Hematopoietic multipotent progenitor cell treated with erythropoietin and hydrocortisone succinate and interleukin-3 and kit ligand, for 17 days (in vitro differentiated cells): ENCODE measurements around the gene RNF223.

Experiments used
- DNase-seq: peaks from one replicate; pipeline ENCODE4 v3.0.0-alpha.2; 2015; ENCODE audit warnings: low spot score

RNF223 gene

GRCh38 chr1:1073743-1074587 lies at the start of gene RNF223:
TSS of gene RNF223 (minus strand) at chr1:1074306. CDS start at chr1:1072566, 1,740 bp downstream.
- DNase-seq = no peak

DNA sequence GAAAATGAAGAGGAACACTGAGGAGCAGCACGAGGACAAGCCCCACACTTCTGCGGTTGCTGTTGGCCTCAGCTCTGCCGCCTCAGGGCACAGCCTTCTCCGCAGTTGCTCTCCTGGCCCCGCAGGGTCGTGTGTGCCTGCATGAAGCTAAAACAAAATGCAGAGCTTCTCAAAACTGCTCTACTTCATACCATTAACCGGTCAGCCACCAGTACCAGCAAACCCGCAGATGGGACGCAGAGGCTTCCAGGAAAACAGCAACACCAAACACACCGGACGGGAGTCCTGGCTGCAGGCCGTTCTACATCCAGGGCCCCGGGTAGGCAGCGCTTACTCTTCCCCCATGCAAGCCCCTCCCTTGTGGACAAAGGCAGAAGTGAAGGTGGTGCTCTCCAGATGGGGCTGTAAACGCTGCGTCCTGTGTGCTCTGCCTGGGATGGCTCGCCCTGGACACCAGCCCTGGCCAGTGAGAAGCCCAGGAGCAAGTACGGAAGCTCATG lies 48.9 kb upstream of the RNF223 start:
- no peak for DNase-seq

- peak; percentile 15 for DNase-seq
Measured at GRCh38 chr1:1122078-1122811, 48.1 kb upstream of the RNF223 start.

DNA sequence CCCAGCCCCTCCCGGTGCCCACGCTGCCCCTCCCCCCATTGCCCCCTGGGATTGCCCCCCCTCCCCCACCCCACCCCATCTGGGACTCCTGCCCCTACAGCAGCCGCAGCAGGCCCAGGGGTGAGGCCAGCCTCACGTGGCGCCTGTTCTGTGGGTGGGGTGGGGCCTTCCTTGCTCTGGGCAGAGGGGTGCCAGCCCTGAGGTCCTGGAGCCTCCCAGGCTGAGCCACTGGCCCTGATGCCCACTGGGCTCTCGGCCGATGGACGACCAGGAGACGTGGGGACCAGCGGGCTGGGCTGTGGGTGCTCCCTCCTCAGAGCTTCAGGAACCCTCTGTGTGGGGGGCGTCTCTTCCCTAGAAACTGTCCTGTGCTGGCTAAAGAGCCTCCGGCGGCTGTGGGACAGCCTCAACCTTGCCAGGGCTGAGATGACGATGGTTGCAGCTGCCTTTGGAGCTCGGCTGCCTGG lies 47.5 kb upstream of the RNF223 start:
- DNase-seq = no peak

DNA sequence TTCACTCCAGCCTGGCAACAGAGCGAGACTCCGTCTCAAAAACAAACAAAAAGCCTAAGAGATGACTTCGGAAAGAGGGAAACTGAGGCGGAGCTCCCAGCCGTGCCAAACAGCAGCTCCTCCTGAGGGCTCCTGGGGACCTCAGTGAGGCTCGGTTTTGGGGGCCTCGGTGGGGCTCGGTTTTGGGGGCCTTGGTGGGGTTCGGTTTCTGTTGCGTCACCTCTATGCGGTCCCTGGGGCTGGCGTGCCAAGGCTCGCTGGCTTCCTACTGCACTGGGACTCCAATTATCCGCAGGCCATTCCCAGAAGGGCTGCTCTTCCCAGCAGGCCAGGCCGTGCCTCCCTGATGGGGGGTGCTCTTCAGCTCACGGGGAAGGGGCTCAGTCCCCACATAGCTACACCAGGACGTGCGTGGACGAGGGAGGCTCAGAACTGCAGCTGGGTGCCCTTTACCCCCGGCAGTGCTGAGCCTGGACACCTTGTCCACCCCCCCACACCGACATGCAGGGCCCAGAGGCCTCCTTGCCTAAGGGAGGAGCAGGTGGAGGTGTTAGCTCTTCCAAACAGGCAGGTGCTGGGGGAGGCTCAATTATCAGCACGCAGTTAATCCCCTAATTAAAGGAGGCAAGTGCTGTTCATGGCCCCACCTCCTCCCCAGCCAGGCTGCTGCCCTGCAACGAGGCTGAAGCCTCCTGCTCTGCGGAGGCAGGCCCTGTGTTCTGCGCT lies 46.9 kb upstream of the RNF223 start:
- no peak for DNase-seq

- no peak for DNase-seq
Measured at GRCh38 chr1:1120096-1120495, 46.0 kb upstream of the RNF223 start.

DNA sequence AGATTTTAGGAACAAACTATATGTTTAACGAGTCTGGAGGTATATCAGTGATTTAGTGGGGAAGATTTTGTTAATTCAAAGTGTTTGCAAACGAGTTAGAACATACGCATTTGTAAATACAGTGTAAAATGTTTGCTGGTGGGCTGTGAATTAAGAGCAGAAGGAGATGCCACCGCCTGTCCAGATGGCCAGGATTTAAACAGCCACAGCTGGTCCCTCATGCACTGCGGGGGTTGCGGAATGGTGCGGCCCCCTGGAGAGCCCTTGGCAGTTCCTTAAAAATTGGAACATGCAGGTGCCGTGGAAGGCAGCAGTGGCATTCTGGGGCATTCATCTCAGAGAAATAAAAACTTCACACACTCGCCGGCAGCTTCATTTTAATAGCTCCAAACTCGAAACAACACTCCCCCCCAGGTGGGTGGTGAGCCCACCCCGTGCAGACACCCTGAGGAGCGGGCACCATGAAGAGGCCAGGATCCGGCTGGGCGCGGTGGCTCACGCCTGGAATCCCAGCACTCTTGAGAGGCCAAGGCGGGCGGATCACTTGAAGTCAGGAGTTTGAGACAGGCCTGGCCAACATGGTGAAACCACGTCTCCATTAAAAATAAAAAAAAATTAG lies 45.3 kb upstream of the RNF223 start:
- DNase-seq = no peak

GRCh38 chr1:1118876-1119220 lies 44.7 kb upstream of the RNF223 start:
- no peak for DNase-seq

- DNase-seq = no peak
Measured at GRCh38 chr1:1118011-1118875, 44.1 kb upstream of the RNF223 start.

DNA sequence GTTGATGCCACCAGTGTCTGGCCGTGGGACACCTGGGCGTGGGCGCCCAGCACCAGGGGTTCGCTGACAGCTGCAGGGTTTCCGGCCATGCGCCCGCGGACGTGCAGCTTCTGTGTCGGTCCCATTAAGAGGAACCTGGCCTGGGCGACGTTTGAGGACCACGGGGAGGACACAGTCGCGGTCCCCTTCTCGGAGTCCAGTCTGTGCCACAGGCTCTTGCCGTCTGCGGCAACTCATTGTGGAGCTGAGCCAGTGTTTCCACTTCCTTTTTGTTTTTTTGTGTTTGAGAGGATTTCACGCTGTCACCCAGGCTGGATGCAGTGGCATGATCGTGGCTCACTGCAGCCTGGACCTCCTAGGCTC lies 43.3 kb upstream of the RNF223 start:
- DNase-seq = no peak

DNA sequence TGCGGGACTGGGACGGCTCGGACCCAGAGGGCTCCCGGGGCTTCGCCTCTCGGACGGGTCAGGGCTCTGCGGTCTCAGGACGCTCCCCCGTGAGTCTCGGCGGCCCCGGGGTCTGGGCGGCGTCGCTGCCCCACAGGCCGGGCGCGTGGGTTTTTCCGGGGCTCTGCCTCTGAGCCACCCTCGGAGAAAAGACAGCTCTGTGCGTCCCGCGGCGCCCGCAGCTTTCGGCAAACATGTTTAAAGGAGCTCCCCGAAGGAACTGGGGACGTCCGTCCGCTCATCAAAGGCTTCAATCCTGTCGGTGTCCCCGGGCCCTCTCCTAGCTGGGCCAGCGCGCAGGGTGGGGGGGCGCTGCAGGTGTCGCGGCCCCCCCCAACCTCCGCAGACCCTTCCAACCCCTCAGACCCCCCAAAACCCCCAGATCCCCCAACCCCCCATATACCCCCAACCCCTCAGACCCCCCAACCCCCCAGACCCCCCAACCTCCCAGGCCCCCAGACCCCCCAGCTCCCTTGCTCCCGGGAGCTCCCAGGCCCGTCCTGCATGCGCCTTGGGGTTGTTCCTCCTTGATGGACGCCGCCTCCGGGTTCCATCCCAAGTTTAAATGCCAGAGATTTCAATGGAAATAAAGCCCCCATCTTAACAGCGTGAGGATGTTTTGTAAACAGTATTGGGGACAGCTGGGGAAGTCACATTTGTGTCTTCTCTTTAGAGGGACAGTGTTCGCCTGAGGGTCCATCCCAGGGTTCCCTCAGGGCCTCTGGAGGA lies 42.8 kb upstream of the RNF223 start:
- DNase-seq = no peak

- DNase-seq = peak; percentile 95
Measured at GRCh38 chr1:1115786-1116700, 41.9 kb upstream of the RNF223 start, which contains the start of gene C1orf159. TSS of gene C1orf159 (minus strand) at chr1:1116089. CDS start at chr1:1091543, 24,546 bp downstream.

GRCh38 chr1:1115136-1115785 lies 41.2 kb upstream of the RNF223 start:
- no peak for DNase-seq

DNA sequence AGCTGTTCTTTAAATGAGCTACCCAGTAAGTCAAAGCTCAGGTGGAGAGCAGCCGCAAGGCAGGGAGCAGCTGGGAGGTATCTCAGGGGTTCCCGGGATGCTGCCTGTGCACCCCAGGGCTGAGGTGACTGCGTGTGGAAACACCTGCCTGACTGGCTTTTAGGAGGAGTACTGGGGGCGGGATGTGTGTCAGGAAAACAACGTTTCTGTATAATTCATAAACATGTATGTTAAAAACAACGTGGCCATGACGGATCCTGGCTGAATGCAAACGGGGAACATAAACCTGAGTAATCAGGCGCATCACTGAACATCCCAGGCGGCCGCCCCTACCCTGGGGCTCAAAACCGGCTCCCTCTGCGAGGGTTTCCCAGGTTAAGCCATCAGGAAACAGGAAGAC lies 40.3 kb upstream of the RNF223 start:
- no peak for DNase-seq

- DNase-seq = no peak
Measured at GRCh38 chr1:1112237-1112985, 38.3 kb upstream of the RNF223 start.

- DNase-seq = no peak
Measured at GRCh38 chr1:1111516-1112236, 37.6 kb upstream of the RNF223 start.

DNA sequence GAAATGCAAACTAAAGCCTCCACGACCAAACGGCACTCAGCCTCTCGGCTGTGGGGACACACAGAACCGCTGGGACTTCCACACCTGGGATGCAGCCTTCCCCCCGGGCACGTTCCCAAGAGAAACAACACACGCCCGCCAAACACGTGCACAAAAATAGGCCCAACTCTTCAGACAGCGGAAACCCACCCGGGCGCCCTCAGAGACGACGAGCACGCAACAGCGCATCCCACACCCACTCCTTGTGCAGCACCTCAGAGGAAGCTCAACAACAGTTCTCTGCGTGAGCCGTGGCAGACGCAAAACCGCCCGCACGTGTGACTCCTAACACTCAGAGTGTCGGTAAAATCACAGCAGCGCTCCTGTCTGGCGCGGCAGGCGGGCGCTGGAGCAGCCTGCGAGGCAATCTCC lies 36.5 kb upstream of the RNF223 start:
- no peak for DNase-seq
